Transverse colon (tissue), 3 donors: Measurements from ENCODE around the gene CACNA1G.

Source experiments
- EP300 ChIP-seq: sonication (generic); formaldehyde crosslinking; IDR thresholded peaks from one replicate; pipeline ENCODE4 v1.6.1; 2017; ENCODE audit warnings: antibody characterized with exemption, low read depth
- POLR2A ChIP-seq: fragments of 450-650 bp; IDR thresholded peaks from one replicate; pipeline ENCODE4 v1.6.1; 2016; ENCODE audit warnings: antibody characterized with exemption, mild to moderate bottlenecking, moderate library complexity
- TF ChIP-seq, protein P1 (sequence below), 5 experiments: fragments of 200-600 bp in 3 of 5; fragments of 450-650 bp in 2 of 5; sonication (generic) in 3 of 5; IDR thresholded peaks; 1 replicate in 2 of 5; 2 replicates in 3 of 5; pipeline ENCODE4 v1.5.1; 2016 to 2017; ENCODE audit warnings: antibody characterized with exemption in 5 of 5, inconsistent platforms in 3 of 5, mild to moderate bottlenecking in 2 of 5, moderate library complexity in 1 of 5

GRCh38 chr17:50575581-50576210 is 15.2 kb downstream of the CACNA1G start:
- TF ChIP-seq EP300 (no peak), POLR2A (no peak)
- TF ChIP-seq, protein P1, sequence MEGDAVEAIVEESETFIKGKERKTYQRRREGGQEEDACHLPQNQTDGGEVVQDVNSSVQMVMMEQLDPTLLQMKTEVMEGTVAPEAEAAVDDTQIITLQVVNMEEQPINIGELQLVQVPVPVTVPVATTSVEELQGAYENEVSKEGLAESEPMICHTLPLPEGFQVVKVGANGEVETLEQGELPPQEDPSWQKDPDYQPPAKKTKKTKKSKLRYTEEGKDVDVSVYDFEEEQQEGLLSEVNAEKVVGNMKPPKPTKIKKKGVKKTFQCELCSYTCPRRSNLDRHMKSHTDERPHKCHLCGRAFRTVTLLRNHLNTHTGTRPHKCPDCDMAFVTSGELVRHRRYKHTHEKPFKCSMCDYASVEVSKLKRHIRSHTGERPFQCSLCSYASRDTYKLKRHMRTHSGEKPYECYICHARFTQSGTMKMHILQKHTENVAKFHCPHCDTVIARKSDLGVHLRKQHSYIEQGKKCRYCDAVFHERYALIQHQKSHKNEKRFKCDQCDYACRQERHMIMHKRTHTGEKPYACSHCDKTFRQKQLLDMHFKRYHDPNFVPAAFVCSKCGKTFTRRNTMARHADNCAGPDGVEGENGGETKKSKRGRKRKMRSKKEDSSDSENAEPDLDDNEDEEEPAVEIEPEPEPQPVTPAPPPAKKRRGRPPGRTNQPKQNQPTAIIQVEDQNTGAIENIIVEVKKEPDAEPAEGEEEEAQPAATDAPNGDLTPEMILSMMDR (IDR thresholded peaks at IDR 0.05), result no peak
